H1 (cell line): Measurements from ENCODE around the gene RRP12.

Experiments
- CREB1 ChIP-seq: IDR thresholded peaks from 2 replicates; pipeline ENCODE4 v1.6.1; 2012; ENCODE audit warnings: inconsistent platforms
- POU5F1 ChIP-seq: IDR thresholded peaks from 2 replicates; pipeline ENCODE4 v1.6.1; 2011; ENCODE audit warnings: low read depth, mild to moderate bottlenecking, low read length, moderate library complexity

DNA sequence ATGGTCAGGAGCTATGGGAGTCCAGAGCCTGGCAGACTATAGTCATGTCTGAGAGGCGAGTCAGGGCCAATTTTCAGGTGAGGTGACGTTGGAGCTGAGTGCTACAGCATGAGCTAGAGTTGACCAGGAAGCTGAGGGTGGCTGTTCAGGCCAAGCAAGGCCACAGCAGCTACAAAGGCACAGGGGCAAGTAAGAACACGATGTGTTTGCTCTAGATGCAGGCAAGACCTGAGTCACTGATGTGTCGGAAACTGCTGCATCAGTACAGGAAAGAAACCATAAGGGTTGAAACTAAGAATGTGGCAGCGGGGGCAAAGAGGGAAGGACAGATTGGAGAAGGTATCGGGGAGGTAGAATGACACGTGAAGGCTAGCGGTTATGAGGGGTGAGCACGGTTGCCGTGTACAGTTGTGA is 11.8 kb upstream of the RRP12 start:
- TF ChIP-seq POU5F1 (no peak), CREB1 (no peak)
